ENCODE data around the gene TSPEAR.

GRCh38 chr21:44618504-44618903 lies 92.9 kb downstream of the TSPEAR start:
- TF ChIP-seq CTCF (IDR thresholded peaks at IDR 0.05) (no peak), POLR2A (IDR thresholded peaks at IDR 0.05) (no peak)
